Adipocyte (in vitro differentiated cells): ENCODE results near the gene KIRREL3.

Experiments
- DNase-seq: peaks from one replicate; pipeline ENCODE4 v3.0.0-alpha.2; 2015; ENCODE audit warnings: low read depth
- H3K27me3 ChIP-seq: replicated peaks from 2 replicates; pipeline ENCODE4 v1.7.0; 2013; ENCODE audit warnings: mild to moderate bottlenecking, low read length, moderate library complexity; ENCODE audit not compliant: control insufficient read depth, insufficient read depth
- H3K36me3 ChIP-seq: 2 replicates; pipeline ENCODE4 v1.7.0; 2013; ENCODE audit warnings: low read length, mild to moderate bottlenecking, moderate library complexity; ENCODE audit not compliant: control insufficient read depth, insufficient read depth, severe bottlenecking
- H3K4me1 ChIP-seq: 2 replicates; pipeline ENCODE4 v1.7.0; 2013; ENCODE audit warnings: mild to moderate bottlenecking, low read length, moderate library complexity; ENCODE audit not compliant: control insufficient read depth, insufficient read depth
- H3K4me3 ChIP-seq: 2 replicates; pipeline ENCODE4 v1.7.0; 2013; ENCODE audit warnings: mild to moderate bottlenecking, low read length, moderate library complexity
- H3K9ac ChIP-seq: 2 replicates; pipeline ENCODE4 v1.7.0; 2013; ENCODE audit warnings: mild to moderate bottlenecking, low read length, moderate library complexity
- H3K9me3 ChIP-seq: 2 replicates; pipeline ENCODE4 v1.7.0; 2013; ENCODE audit warnings: mild to moderate bottlenecking, low read length, moderate library complexity; ENCODE audit not compliant: control insufficient read depth

The KIRREL3 gene

GRCh38 chr11:126460417-126461095 lies 540.0 kb downstream of the KIRREL3 start:
- no peak for DNase-seq
- Histone ChIP-seq H3K9ac (no peak overlapping the region), H3K36me3 (no peaks in the 10 kb centered on the region), H3K4me3 (no peak overlapping the region), H3K4me1 (peaks cover 6% of the 10 kb centered on the region), H3K9me3 (peaks cover 4% of the 10 kb centered on the region), H3K27me3 (peaks cover 21% of the 10 kb centered on the region)

GRCh38 chr11:126459691-126460281 lies 540.8 kb downstream of the KIRREL3 start:
- no peaks in the 10 kb centered on the region for H3K36me3 ChIP-seq
- no peak overlapping the region for H3K4me3 ChIP-seq
- peak; percentile 50 for DNase-seq
- peaks cover 15% of the 10 kb centered on the region for H3K27me3 ChIP-seq
- H3K4me1 ChIP-seq: peaks cover 6% of the 10 kb centered on the region
- no peak overlapping the region for H3K9ac ChIP-seq
- peaks cover 4% of the 10 kb centered on the region for H3K9me3 ChIP-seq

GRCh38 chr11:126457817-126458216 lies 542.8 kb downstream of the KIRREL3 start:
- Histone ChIP-seq H3K4me1 (peaks cover 6% of the 10 kb centered on the region), H3K27me3 (peaks cover 5% of the 10 kb centered on the region), H3K9ac (no peak overlapping the region), H3K4me3 (no peak overlapping the region), H3K36me3 (no peaks in the 10 kb centered on the region), H3K9me3 (no peaks in the 10 kb centered on the region)
- no peak for DNase-seq

- Histone ChIP-seq H3K36me3 (no peaks in the 10 kb centered on the region), H3K9ac (no peak overlapping the region), H3K27me3 (peaks cover 11% of the 10 kb centered on the region), H3K9me3 (no peaks in the 10 kb centered on the region), H3K4me3 (no peak overlapping the region), H3K4me1 (peaks cover 6% of the 10 kb centered on the region)
- no peak for DNase-seq
Observed at GRCh38 chr11:126456783-126457542, 543.6 kb downstream of the KIRREL3 start.

- peaks cover 14% of the 10 kb centered on the region for H3K27me3 ChIP-seq
- H3K9me3 ChIP-seq: no peaks in the 10 kb centered on the region
- no peak for DNase-seq
- no peaks in the 10 kb centered on the region for H3K36me3 ChIP-seq
- H3K4me3 ChIP-seq: no peak overlapping the region
- no peak overlapping the region for H3K9ac ChIP-seq
- H3K4me1 ChIP-seq: peaks cover 6% of the 10 kb centered on the region
Observed at GRCh38 chr11:126456089-126456488, 544.5 kb downstream of the KIRREL3 start.

- Histone ChIP-seq H3K4me1 (no peaks in the 10 kb centered on the region), H3K9me3 (no peaks in the 10 kb centered on the region), H3K9ac (no peak overlapping the region), H3K36me3 (no peaks in the 10 kb centered on the region), H3K4me3 (no peak overlapping the region), H3K27me3 (peaks cover 14% of the 10 kb centered on the region)
- DNase-seq: no peak
Observed at GRCh38 chr11:126452241-126453101, 548.1 kb downstream of the KIRREL3 start.

GRCh38 chr11:126451211-126451802 lies 549.3 kb downstream of the KIRREL3 start:
- H3K27me3 ChIP-seq: peaks cover 19% of the 10 kb centered on the region
- no peaks in the 10 kb centered on the region for H3K36me3 ChIP-seq
- H3K4me1 ChIP-seq: no peaks in the 10 kb centered on the region
- no peak for DNase-seq
- no peaks in the 10 kb centered on the region for H3K9me3 ChIP-seq
- no peak overlapping the region for H3K9ac ChIP-seq
- H3K4me3 ChIP-seq: no peak overlapping the region

- Histone ChIP-seq H3K9ac (no peak overlapping the region), H3K4me3 (no peak overlapping the region), H3K4me1 (no peaks in the 10 kb centered on the region), H3K9me3 (no peaks in the 10 kb centered on the region), H3K27me3 (peaks cover 19% of the 10 kb centered on the region), H3K36me3 (no peaks in the 10 kb centered on the region)
- DNase-seq: no peak
Observed at GRCh38 chr11:126450806-126451205, 549.8 kb downstream of the KIRREL3 start.

- Histone ChIP-seq H3K9me3 (no peaks in the 10 kb centered on the region), H3K27me3 (peaks cover 19% of the 10 kb centered on the region), H3K36me3 (no peaks in the 10 kb centered on the region), H3K4me1 (no peaks in the 10 kb centered on the region), H3K4me3 (no peak overlapping the region), H3K9ac (no peak overlapping the region)
- no peak for DNase-seq
Observed at GRCh38 chr11:126450198-126450597, 550.4 kb downstream of the KIRREL3 start.

- H3K4me3 ChIP-seq: no peak overlapping the region
- H3K9me3 ChIP-seq: no peaks in the 10 kb centered on the region
- DNase-seq: no peak
- peaks cover 3% of the 10 kb centered on the region for H3K4me1 ChIP-seq
- H3K27me3 ChIP-seq: peaks cover 8% of the 10 kb centered on the region
- H3K9ac ChIP-seq: no peak overlapping the region
- no peaks in the 10 kb centered on the region for H3K36me3 ChIP-seq
Observed at GRCh38 chr11:126446581-126446980, 554.0 kb downstream of the KIRREL3 start.
